HL-60 (cell line): Measurements from ENCODE around the gene SHB.
A peak's percentile ranks its signal among the peaks of the same experiment; 100 is the strongest.

Experiments
- DNase-seq, 2 experiments: peaks; one replicate each; pipeline ENCODE4 v3.0.0-alpha.2; 2010 to 2020; ENCODE audit warnings: low read depth in 1 of 2, low spot score in 1 of 2
- H3K27ac ChIP-seq: fragments of 250-450 bp; sonication (Bioruptor Pico); replicated peaks from 2 replicates; pipeline ENCODE4 v1.5.1; 2020; ENCODE audit warnings: mild to moderate bottlenecking, moderate library complexity
- H3K27me3 ChIP-seq: fragments of 250-450 bp; sonication (Bioruptor Pico); 2 replicates; pipeline ENCODE4 v1.5.1; 2021; ENCODE audit warnings: mild to moderate bottlenecking, moderate library complexity; ENCODE audit not compliant: insufficient read depth, poor library complexity, severe bottlenecking
- H3K4me3 ChIP-seq: replicated peaks from 2 replicates; pipeline ENCODE4 v1.5.1; 2011; ENCODE audit warnings: mild to moderate bottlenecking, control low read depth, low read length; ENCODE audit not compliant: insufficient read depth
- CTCF ChIP-seq: IDR thresholded peaks from one replicate; pipeline ENCODE4 v1.5.1; 2011; ENCODE audit warnings: low read length, control low read depth, inconsistent platforms; ENCODE audit not compliant: insufficient read depth
- GABPA ChIP-seq: IDR thresholded peaks from 2 replicates; pipeline ENCODE4 v1.6.1; 2012; ENCODE audit warnings: low read depth
- POLR2AphosphoS5 ChIP-seq: IDR thresholded peaks from 2 replicates; pipeline ENCODE4 v1.6.1; 2012; ENCODE audit warnings: low read depth
- REST ChIP-seq: IDR thresholded peaks from 2 replicates; pipeline ENCODE4 v1.6.1; 2012; ENCODE audit warnings: low read depth; ENCODE audit not compliant: insufficient replicate concordance
- SPI1 ChIP-seq: IDR thresholded peaks from 2 replicates; pipeline ENCODE4 v1.6.1; 2012; ENCODE audit warnings: low read depth, mild to moderate bottlenecking, borderline replicate concordance

SHB gene

GRCh38 chr9:37992924-37993349 is 76.1 kb downstream of the SHB start:
- Histone ChIP-seq H3K27ac (peak overlapping the region; percentile 80), H3K4me3 (no peak overlapping the region), H3K27me3 (no peaks in the 10 kb centered on the region)
- peak; percentile 72 to 74 for DNase-seq
- TF ChIP-seq CTCF (no peak), GABPA (no peak), POLR2AphosphoS5 (no peak), SPI1 (peak; percentile 90; the same call in 1 of the 2 replicates)

- no peak for DNase-seq
- no peak overlapping the region for H3K4me3 ChIP-seq
- peak overlapping the region; percentile 47 for H3K27ac ChIP-seq
- TF ChIP-seq REST (no peak), SPI1 (peak; percentile 57; the same call in 1 of the 2 replicates)
- no peaks in the 10 kb centered on the region for H3K27me3 ChIP-seq
Measured at GRCh38 chr9:37990404-37991015, 78.5 kb downstream of the SHB start.

GRCh38 chr9:37989701-37990100 is 79.3 kb downstream of the SHB start:
- no peak for TF ChIP-seq POLR2AphosphoS5
- TF ChIP-seq REST = no peak
- TF ChIP-seq GABPA = no peak
- TF ChIP-seq CTCF = no peak
- no peak for TF ChIP-seq SPI1
- Histone ChIP-seq H3K4me3 (no peak overlapping the region), H3K27ac (no peak overlapping the region), H3K27me3 (no peaks in the 10 kb centered on the region)
- no peak for DNase-seq

- Histone ChIP-seq H3K27ac (no peak overlapping the region), H3K27me3 (no peaks in the 10 kb centered on the region), H3K4me3 (no peak overlapping the region)
- TF ChIP-seq POLR2AphosphoS5 (no peak), CTCF (no peak), REST (no peak), SPI1 (no peak), GABPA (no peak)
- no peak for DNase-seq
Measured at GRCh38 chr9:37988602-37989001, 80.4 kb downstream of the SHB start.
